ENCODE measurements around the gene RNF151.

RNF151 gene

GRCh38 chr16:1922357-1922756 lies 44.3 kb upstream of the RNF151 start:
- TF ChIP-seq, protein P1, sequence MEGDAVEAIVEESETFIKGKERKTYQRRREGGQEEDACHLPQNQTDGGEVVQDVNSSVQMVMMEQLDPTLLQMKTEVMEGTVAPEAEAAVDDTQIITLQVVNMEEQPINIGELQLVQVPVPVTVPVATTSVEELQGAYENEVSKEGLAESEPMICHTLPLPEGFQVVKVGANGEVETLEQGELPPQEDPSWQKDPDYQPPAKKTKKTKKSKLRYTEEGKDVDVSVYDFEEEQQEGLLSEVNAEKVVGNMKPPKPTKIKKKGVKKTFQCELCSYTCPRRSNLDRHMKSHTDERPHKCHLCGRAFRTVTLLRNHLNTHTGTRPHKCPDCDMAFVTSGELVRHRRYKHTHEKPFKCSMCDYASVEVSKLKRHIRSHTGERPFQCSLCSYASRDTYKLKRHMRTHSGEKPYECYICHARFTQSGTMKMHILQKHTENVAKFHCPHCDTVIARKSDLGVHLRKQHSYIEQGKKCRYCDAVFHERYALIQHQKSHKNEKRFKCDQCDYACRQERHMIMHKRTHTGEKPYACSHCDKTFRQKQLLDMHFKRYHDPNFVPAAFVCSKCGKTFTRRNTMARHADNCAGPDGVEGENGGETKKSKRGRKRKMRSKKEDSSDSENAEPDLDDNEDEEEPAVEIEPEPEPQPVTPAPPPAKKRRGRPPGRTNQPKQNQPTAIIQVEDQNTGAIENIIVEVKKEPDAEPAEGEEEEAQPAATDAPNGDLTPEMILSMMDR (IDR thresholded peaks at IDR 0.05; ENCODE audit: low read depth, low read length) = no peak
- no peak overlapping the region for H3K4me3 ChIP-seq (ENCODE audit: low read depth, low read length)

DNA sequence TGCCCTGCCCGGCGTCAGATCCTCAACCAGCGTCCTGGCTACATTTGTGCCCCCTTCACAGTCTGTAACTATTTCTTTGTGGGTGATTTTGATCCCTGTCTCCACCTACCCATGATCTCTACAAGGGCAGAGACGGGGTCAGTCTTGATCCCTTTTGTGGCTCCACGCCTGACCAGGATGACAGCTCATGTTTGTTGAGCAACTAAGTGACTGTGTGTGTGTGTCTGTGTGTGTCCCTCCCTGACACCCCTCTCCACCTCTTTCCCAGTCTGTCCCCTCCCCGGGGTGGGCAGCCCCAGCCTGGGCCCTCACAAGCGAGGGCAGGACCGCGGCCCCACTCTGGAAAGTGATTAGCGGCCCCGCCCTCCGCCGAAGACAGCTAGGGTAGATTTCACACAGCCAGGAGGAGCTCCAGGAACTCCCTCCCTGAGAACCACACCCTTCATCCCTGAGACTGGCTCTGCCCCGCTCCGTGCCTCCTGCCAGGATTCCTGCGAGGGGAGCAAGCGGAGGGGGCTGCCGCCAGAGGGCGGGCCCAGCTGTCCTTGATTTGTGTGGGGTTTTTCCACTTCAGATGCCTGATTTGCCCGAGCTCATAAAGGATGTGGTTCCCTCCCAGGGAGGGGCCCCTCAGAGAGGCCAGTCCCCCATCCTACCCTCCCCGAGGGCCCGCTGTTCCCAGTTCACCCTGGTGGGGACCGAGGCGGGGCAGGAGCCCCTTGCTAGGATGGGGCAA lies 43.2 kb upstream of the RNF151 start:
- no peak overlapping the region for H3K4me3 ChIP-seq (ENCODE audit: low read depth, low read length)

DNA sequence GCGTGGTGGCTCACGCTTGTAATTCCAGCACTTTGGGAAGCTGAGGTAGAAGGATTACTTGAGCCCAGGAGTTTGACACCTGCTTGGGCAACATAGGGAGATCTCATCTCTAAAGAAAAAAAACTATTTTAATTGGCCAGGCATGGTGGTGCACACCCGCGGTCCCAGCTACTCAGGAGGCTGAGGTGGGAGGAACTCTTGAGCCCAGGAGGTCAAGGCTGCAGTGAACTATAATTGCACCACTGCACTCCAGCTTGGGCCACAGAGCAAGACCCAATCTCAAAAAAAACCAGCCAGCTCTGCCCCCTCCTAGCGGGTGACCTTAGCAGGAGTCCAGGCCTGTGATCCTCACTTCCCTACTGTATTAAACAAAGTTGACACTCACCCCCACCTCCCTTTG lies 42.6 kb upstream of the RNF151 start:
- TF ChIP-seq, protein P1 (IDR thresholded peaks at IDR 0.05; ENCODE audit: low read depth, low read length) = no peak
- no peak overlapping the region for H3K4me3 ChIP-seq (ENCODE audit: low read depth, low read length)

More for the DNA sequence above, 43.2 kb upstream of the RNF151 start:
- TF ChIP-seq, protein P1 (IDR thresholded peaks at IDR 0.05; ENCODE audit: low read depth, low read length) = no peak

DNA sequence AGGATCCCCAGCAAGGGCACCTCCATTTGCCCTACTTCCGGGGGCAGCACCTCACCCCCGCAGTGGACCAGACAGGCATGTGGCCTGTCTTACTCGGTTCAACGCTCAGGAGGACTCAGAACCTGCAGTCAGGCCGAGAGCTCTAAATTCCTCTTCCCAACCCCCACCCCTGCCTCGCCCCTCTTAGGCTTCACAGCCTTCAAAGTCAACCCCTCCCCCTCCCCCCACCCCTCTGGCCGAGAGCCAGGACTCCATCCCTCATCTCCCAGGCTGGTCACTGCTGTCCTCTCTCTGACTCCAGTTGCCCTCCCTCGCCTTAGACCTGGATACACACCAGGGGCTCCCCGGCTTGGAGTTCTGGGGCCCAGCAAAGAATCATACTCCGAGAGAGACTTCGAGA lies 40.4 kb upstream of the RNF151 start:
- no peak overlapping the region for H3K4me3 ChIP-seq (ENCODE audit: low read depth, low read length)
- TF ChIP-seq, protein P1 (IDR thresholded peaks at IDR 0.05; ENCODE audit: low read depth, low read length) = no peak

DNA sequence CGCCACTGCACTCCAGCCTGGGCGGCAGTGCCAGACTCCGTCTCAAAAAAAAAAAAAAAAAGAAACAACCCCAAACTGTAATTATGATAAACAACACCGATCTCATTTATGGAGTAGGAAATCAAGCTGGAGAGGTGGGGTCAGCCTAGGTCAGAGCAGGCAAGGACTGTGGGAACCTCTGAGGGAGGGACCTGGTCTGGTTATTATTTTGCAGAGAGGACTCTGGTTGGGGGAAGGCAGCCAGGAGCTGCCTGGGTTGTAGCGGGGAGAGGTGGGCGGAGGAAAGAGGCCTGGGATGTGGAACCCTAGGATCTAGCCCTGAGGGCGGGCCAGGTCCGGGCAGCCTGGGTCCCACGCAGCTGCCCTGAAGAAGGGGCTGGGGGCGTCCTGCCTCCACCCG lies 37.6 kb upstream of the RNF151 start:
- TF ChIP-seq, protein P1 (IDR thresholded peaks at IDR 0.05; ENCODE audit: low read depth, low read length) = no peak
- peak overlapping the region; percentile 56 for H3K4me3 ChIP-seq (ENCODE audit: low read depth, low read length)

GRCh38 chr16:1929578-1930337 lies 36.9 kb upstream of the RNF151 start:
- H3K4me3 ChIP-seq (ENCODE audit: low read depth, low read length) = peak overlapping the region; percentile 56
- TF ChIP-seq, protein P1 (IDR thresholded peaks at IDR 0.05; ENCODE audit: low read depth, low read length) = peak; percentile 69

DNA sequence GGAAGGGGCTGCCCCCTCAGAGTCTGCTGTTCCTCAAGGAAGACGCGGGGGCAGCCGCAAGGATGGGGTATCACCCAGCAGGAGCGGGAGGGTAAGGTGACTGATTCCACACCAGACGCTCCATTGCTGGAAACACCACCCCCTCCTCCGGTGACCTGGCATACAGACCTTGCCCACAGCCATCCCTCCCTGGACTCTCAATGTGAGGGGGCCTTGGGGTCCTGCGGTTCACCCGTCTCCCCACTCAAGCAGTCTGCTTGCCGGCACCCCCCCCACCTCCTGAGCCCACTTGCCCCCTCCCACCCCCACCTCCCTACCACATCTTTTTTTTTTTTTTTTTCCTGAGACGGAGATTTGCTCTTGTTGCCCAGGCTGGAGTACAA lies 36.3 kb upstream of the RNF151 start:
- no peak overlapping the region for H3K4me3 ChIP-seq (ENCODE audit: low read depth, low read length)
- TF ChIP-seq, protein P1 (IDR thresholded peaks at IDR 0.05; ENCODE audit: low read depth, low read length) = no peak
